ENCODE measurements around the gene PRICKLE4. TPM values are rescaled to one million over a fixed set of nuclear protein-coding genes. Genes with fewer than 3 reads are reported as not detected.

PRICKLE4 gene
- total RNA-seq, 2 experiments from 2014 or later: 1.8 to 2.6 TPM

- no peak overlapping the region for H3K4me2 ChIP-seq (ENCODE audit: low read length)
- ChIA-PET CTCF (ENCODE audit: unreplicated experiment) (no interaction called here), POLR2A (interaction anchor here (1.5 kb wide), 1 partner anchor 21 kb away, joined by 3 read pairs; no protein-coding TSS in a partner anchor)
Measured at GRCh38 chr6:41769376-41769775, 11.2 kb upstream of the PRICKLE4 start.

DNA sequence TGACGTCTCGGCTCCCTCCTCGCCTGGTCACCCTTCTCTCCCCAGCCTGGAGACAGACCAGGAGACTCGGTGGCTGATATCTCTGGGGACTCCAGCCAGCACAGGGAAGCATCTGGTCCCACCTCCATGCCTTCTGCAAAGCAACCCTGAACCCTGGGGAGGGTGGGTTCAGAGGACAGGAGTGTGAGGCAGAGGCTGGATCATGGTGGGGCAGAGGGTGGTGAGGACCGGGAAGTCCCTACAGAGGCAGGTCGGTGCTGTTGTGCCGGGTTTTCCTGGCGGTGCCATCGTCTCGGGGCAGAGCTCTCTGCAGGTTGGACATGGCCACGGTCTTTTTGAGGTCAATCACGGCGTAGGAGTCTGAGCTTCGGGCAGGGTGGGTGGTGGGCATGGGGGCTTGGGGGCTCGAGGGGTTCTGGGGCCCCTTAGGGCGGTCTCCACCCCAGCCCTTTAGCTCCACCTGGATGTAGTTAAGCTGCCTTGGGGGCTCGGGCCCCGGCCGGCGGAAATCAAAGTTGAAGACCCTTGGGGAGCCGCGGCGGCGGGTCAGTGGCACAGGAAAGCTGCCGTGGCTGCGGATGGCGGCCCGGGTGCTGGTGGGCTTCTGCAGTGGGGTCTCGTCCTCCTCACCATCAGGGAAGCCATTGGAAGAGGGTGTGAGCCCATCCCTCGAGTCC, 10.1 kb upstream of the PRICKLE4 start:
- Histone ChIP-seq H2AFZ (ENCODE audit: low read length) (no peak overlapping the region), H3K79me2 (ENCODE audit: insufficient read depth, low read depth, low read length) (no peaks in the 10 kb centered on the region), H3K4me3 (ENCODE audit: low read depth, low read length, poor library complexity, severe bottlenecking) (no peak overlapping the region), H3K9me3 (ENCODE audit: low read length) (no peaks in the 10 kb centered on the region), H3K4me2 (ENCODE audit: low read length) (no peak overlapping the region), H3K27ac (ENCODE audit: low read depth, low read length, poor library complexity, severe bottlenecking) (no peak overlapping the region), H3K36me3 (ENCODE audit: insufficient read depth, low read length) (peaks cover 38% of the 10 kb centered on the region), H3K9me2 (ENCODE audit: insufficient read depth, low read length) (no peaks in the 10 kb centered on the region), H3K4me1 (ENCODE audit: insufficient read depth, low read length, poor library complexity, severe bottlenecking) (peaks cover 7% of the 10 kb centered on the region), H4K20me1 (ENCODE audit: insufficient read depth, low read length) (no peaks in the 10 kb centered on the region)
- no TSS peak for BruUV-seq (replicated peaks)
- POLR2A ChIA-PET: no interaction called here
- TF ChIP-seq, protein P1, sequence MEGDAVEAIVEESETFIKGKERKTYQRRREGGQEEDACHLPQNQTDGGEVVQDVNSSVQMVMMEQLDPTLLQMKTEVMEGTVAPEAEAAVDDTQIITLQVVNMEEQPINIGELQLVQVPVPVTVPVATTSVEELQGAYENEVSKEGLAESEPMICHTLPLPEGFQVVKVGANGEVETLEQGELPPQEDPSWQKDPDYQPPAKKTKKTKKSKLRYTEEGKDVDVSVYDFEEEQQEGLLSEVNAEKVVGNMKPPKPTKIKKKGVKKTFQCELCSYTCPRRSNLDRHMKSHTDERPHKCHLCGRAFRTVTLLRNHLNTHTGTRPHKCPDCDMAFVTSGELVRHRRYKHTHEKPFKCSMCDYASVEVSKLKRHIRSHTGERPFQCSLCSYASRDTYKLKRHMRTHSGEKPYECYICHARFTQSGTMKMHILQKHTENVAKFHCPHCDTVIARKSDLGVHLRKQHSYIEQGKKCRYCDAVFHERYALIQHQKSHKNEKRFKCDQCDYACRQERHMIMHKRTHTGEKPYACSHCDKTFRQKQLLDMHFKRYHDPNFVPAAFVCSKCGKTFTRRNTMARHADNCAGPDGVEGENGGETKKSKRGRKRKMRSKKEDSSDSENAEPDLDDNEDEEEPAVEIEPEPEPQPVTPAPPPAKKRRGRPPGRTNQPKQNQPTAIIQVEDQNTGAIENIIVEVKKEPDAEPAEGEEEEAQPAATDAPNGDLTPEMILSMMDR (conservative IDR thresholded peaks at IDR 0.05; ENCODE audit: low read length): no peak
- TF ChIP-seq EZH2phosphoT487 (IDR thresholded peaks at IDR 0.05; ENCODE audit: borderline replicate concordance, low read depth, low read length): no peak
- no peak for DNase-seq (ENCODE audit: low spot score)
- CTCF ChIA-PET (ENCODE audit: unreplicated experiment): no interaction called here
- intact Hi-C loops (cut with micrococcal nuclease; ENCODE audit: unreplicated experiment): no loop called here

More at GRCh38 chr6:41769376-41769775, 11.2 kb upstream of the PRICKLE4 start:
- no TSS peak for BruUV-seq (replicated peaks)
- no peaks in the 10 kb centered on the region for H3K9me2 ChIP-seq (ENCODE audit: insufficient read depth, low read length)
- no peak overlapping the region for H2AFZ ChIP-seq (ENCODE audit: low read length)
- no peak for DNase-seq (ENCODE audit: low spot score)
- H3K36me3 ChIP-seq (ENCODE audit: insufficient read depth, low read length): peaks cover 27% of the 10 kb centered on the region
- peaks cover 7% of the 10 kb centered on the region for H3K4me1 ChIP-seq (ENCODE audit: insufficient read depth, low read length, poor library complexity, severe bottlenecking)
- TF ChIP-seq, protein P1 (conservative IDR thresholded peaks at IDR 0.05; ENCODE audit: low read length): no peak
- no peak for TF ChIP-seq EZH2phosphoT487 (IDR thresholded peaks at IDR 0.05; ENCODE audit: borderline replicate concordance, low read depth, low read length)
- no peaks in the 10 kb centered on the region for H4K20me1 ChIP-seq (ENCODE audit: insufficient read depth, low read length)
- no peak overlapping the region for H3K4me3 ChIP-seq (ENCODE audit: low read depth, low read length, poor library complexity, severe bottlenecking)
- H3K9me3 ChIP-seq (ENCODE audit: low read length): no peaks in the 10 kb centered on the region
- no peak overlapping the region for H3K27ac ChIP-seq (ENCODE audit: low read depth, low read length, poor library complexity, severe bottlenecking)
- no peaks in the 10 kb centered on the region for H3K79me2 ChIP-seq (ENCODE audit: insufficient read depth, low read depth, low read length)
- intact Hi-C loops (cut with micrococcal nuclease; ENCODE audit: unreplicated experiment): no loop called here

Data from OCI-LY7 (cell line).